GM19372 (cell line): Measurements from ENCODE around the gene NR4A3.
A peak's percentile ranks its signal among the peaks of the same experiment; 100 is the strongest.
"Not testable (repeated sequence)": the region's sequence is repeated elsewhere in the genome, so short reads cannot be mapped to it uniquely, and the experiment has no call there.

Source experiments
- ATAC-seq: cut with Tn5 transposase; IDR thresholded peaks from one replicate; pipeline ENCODE4 v1.9.1; 2021; ENCODE audit warnings: mild to moderate bottlenecking, low read depth, moderate library complexity; ENCODE audit not compliant: unreplicated experiment

The NR4A3 gene

GRCh38 chr9:99828417-99829176, 6.9 kb downstream of the NR4A3 start:
- ATAC-seq = no peak

DNA sequence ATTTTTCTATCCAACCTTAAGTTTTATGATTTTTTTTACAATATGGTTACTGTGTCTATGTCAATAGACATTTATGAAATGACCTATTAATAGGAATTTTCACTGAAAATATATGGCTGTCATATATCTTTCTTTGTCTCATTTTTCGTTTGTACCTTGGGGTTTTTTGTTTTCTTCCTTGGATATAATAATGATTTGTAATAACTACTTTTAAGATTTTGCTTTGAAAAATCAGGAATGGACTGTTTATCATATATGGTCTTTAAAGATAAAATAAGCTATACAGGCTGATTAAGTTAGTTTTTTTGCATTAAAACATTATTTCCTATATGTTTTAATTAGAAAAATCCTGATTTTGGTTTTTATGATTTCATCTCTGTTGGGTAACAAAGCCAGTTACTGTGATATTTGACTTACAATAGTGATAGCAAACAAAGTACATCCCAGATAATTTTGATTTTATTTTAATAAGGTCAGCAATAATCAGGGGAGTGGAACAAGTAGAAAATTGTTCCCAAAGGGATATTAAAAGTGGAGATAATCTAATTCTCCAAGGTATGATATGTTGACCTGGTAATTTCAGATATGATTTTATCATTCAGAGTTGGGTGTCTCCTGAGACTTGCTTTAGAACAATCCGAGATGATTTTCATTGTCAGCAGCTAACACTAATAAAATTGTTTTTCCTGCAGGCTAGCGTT, 10.3 kb downstream of the NR4A3 start:
- ATAC-seq = no peak

DNA sequence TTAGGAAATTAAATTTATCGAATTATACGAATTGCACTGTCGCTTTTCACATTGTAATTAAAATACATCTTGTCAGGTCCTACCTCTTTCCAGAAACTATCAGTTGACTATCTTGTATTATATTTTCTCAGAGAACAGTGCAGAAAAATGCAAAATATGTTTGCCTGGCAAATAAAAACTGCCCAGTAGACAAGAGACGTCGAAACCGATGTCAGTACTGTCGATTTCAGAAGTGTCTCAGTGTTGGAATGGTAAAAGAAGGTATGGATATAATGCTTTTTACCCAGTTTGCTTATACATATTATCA, 10.8 kb downstream of the NR4A3 start:
- no peak for ATAC-seq

DNA sequence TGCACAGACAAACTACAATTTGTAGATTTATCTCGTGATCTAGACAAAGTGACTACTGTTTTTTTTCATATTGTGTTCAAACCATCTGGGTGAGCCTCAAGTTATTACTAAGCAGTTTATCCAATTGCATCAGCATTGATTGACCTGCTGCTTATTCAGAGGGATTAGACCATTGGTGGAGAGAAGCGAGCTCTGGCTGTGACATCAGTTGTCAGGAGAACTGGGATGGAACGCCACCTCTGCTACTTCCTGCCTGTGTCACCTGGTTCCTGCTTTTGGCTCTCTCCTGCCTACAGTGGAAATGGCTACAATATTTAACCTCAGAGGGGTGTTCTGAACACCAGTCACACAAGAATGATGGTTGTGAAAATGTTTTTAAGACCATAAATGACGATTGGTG, 12.1 kb downstream of the NR4A3 start:
- no peak for ATAC-seq

DNA sequence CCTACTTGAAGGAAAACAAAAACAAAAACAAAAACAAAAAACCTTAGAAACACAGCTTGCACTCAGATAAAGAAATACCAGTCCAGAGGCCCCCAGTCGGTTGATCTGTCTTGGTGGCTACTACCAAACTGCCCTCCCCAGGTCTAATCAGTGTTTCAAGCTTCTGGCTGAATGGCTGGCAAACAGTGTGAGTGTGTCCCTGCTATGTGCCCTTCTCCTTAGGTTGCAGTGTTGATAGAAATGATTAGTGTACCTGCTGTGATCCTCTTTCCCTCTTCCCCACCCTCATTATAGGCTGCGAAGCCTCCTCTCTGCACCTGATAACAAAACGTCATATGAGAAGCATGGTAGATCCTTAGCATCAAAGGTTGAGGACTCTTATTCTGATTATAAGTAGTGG, 12.8 kb downstream of the NR4A3 start:
- no peak for ATAC-seq

- ATAC-seq = no peak
Measured at GRCh38 chr9:99835142-99835541, 13.5 kb downstream of the NR4A3 start.

GRCh38 chr9:99835581-99835980, 13.9 kb downstream of the NR4A3 start:
- ATAC-seq = no peak

DNA sequence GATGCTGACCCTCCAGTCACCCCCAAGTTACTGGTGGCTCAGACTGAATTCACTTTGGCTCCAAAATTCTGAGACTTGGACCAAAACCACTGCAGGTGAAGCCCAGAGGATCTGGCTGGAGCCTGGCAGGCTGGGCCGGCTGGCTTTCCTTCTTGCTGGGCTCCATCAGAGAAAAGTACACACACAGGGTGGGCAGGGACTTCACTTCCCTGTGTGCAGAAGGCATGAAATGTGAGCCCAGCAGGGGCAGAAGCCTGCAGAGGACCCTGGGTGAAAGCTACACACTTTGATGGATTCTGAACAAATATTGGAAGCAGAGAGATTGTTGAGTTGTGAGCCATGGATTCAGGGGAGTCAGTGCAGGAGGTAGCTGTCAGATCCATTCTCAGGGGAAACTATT, 18.4 kb downstream of the NR4A3 start:
- ATAC-seq = no peak

- no peak for ATAC-seq
Measured at GRCh38 chr9:99845063-99845462, 23.4 kb downstream of the NR4A3 start.

DNA sequence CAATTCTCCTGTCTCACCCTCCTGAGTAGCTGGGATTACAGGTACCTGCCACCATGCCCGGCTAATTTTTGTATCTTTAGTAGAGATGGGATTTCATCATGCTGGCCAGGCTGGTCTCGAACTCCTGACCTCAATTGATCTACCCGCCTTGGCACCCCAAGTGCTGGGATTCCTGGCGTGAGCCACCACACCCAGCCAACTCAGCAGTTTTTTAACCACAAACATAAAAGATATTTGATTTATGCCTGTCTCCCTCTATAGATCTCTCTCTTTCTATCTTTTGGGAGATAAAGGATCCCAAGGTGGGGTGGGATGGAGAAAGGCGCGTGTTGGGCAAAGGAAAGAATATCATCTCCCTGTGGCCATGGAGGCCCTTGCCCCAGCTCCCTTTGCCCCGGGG, 26.8 kb downstream of the NR4A3 start:
- ATAC-seq = no peak

DNA sequence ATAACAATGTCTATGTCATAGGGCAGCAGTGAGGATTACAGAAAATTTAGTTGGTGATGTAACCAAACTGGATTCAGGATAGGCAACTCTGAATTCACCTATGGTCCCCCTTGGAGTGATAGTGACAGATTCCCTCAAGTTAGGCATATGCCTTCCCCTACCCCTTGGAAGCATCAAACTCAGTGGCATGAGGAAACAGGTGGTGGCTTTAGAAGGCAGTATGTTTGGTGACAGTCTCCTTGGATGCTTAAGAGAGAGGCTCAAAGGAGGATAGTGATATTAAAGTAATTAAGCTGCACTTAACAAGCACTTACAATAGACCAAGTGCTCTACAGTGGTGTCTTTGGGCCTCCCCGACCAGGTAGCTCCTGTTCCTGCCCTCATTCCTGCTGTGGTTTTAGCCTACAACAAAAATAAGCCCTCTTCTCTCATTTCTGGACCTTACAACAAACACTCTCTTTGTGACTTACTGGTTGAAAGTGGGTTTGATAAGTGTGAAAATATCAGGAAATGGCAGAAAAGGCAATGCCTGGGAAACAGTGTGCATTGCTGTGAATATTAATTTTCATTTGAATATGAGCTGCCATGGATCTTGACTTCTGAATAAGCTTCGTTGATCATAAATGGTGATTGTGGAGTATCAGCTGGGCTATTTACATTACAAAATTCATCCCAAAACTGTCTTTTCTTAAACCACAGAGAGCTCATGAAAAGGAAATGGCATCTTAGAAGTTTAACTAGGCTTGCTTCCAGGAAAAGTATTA, 29.2 kb downstream of the NR4A3 start:
- peak; percentile 12 for ATAC-seq

DNA sequence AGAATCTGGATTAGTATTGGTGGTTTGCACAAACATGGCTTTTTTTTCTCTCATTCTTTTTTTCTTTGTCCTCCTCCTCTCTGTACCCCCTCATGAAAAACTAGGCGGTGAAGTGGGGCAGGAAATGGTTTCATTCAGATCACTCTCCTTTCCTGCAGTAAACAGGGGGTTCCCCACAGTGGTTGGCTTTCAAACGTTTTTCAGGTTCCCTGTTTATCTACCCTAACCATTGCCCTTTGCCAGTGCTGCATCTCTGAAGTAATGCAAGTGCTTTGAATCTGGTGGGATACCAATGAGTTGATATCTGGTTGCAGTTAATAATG, 29.8 kb downstream of the NR4A3 start:
- ATAC-seq = peak; percentile 83

- peak; percentile 56 for ATAC-seq
Measured at GRCh38 chr9:99852617-99853016, 30.9 kb downstream of the NR4A3 start.

GRCh38 chr9:99855467-99856176, 33.9 kb downstream of the NR4A3 start:
- no peak for ATAC-seq

GRCh38 chr9:99857576-99857975, 35.9 kb downstream of the NR4A3 start:
- ATAC-seq = not testable (repeated sequence)

DNA sequence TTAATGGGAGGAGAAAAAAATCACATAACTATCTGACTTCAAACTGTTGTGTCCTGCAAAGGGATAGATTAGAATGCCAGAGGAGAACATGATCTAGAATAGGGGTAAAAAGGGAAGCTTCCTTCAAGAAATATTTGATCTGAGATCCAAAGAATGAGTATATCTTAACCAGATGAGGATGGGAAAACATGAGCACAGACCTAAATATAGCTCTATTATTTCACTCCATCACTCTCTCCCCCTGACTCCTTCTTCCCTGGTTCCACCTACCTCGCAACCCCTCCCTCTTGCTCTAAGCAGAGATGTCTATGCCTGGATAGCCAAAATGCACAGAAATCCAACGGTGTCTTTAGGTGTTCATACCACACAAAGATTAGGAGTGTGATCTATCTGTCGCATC, 36.4 kb downstream of the NR4A3 start:
- ATAC-seq = no peak

- ATAC-seq = no peak
Measured at GRCh38 chr9:99859243-99859980, 37.7 kb downstream of the NR4A3 start.

DNA sequence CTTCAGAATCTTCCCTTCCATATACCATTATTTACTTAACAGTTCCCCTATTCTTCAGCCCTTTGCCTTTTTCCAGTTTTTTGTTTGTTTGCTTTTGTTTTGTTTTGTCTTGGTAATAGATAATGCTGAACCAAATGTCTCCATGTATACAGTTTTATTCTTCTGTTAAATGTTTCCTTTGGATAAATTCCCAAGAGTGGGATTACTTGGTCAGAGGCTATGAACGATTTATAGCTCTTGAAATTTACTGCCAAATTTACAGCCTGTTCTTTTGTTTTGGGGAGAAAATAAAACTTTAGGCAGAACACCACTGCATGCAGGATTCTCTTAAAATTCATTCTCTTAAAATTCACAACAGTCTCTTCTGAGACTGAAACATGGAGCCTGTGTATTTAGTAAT, 38.6 kb downstream of the NR4A3 start:
- ATAC-seq = no peak

- ATAC-seq = no peak
Measured at GRCh38 chr9:99863955-99864354, 42.3 kb downstream of the NR4A3 start.

DNA sequence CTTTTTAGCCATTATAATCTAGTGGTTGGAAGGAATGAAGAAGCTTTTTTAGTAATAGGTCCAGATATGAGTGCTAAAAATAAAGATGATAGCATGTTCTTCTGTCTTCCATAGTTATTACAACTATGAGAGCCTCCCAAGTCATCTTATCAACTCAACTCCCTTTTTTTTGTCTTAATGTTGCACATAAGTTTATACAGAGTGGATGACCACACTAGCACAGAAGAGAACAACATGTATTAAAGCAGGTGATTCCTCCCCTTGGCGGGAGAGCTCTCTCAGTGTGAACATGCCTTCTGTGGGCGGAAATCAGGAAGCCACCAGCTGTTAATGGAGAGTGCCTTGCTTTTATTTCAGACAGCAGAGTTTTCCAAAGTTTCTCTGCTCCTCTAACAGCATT, 44.7 kb downstream of the NR4A3 start:
- no peak for ATAC-seq
